Kidney epithelial cell (primary cell): ENCODE measurements around the gene PSMB3. TPM values are rescaled to one million over a fixed set of nuclear protein-coding genes. Genes with fewer than 3 reads are reported as not detected.

Experiments used
- DNase-seq: peaks from one replicate; pipeline ENCODE4 v3.0.0-alpha.2; 2010; ENCODE audit warnings: low read depth
- H3K27me3 ChIP-seq: 2 replicates; pipeline ENCODE4 v1.6.0; 2011; ENCODE audit warnings: low read length; ENCODE audit not compliant: control insufficient read depth, insufficient read depth
- H3K36me3 ChIP-seq: 2 replicates; pipeline ENCODE4 v1.5.1; 2011; ENCODE audit warnings: low read length; ENCODE audit not compliant: control insufficient read depth, insufficient read depth
- H3K4me3 ChIP-seq: 2 replicates; pipeline ENCODE4 v1.5.1; 2011; ENCODE audit warnings: low read depth, mild to moderate bottlenecking, control low read depth, low read length
- total RNA-seq: library from RNA; depleted of rRNA; stranded (reverse); fragments of >200 nt; gene quantifications from 2 replicates; pipeline ENCODE4 v1.2.3, GENCODE V29; 2015
- TF ChIP-seq, protein P1 (sequence below): IDR thresholded peaks from 2 replicates; pipeline ENCODE4 v1.5.1; 2011; ENCODE audit warnings: mild to moderate bottlenecking, moderate library complexity, low read length, control low read depth, inconsistent platforms; ENCODE audit not compliant: insufficient read depth, poor library complexity, severe bottlenecking

PSMB3 gene
- total RNA-seq, 1 donor from 2014 or later, result 166 TPM

GRCh38 chr17:38732376-38733281 lies 19.9 kb upstream of the PSMB3 start:
- TF ChIP-seq, protein P1, sequence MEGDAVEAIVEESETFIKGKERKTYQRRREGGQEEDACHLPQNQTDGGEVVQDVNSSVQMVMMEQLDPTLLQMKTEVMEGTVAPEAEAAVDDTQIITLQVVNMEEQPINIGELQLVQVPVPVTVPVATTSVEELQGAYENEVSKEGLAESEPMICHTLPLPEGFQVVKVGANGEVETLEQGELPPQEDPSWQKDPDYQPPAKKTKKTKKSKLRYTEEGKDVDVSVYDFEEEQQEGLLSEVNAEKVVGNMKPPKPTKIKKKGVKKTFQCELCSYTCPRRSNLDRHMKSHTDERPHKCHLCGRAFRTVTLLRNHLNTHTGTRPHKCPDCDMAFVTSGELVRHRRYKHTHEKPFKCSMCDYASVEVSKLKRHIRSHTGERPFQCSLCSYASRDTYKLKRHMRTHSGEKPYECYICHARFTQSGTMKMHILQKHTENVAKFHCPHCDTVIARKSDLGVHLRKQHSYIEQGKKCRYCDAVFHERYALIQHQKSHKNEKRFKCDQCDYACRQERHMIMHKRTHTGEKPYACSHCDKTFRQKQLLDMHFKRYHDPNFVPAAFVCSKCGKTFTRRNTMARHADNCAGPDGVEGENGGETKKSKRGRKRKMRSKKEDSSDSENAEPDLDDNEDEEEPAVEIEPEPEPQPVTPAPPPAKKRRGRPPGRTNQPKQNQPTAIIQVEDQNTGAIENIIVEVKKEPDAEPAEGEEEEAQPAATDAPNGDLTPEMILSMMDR, result no peak
- Histone ChIP-seq H3K4me3 (no peak overlapping the region), H3K27me3 (no peaks in the 10 kb centered on the region), H3K36me3 (peaks cover 1% of the 10 kb centered on the region)
- no peak for DNase-seq

GRCh38 chr17:38733282-38733981 lies 19.1 kb upstream of the PSMB3 start:
- DNase-seq, result no peak
- Histone ChIP-seq H3K36me3 (peaks cover 1% of the 10 kb centered on the region), H3K27me3 (no peaks in the 10 kb centered on the region), H3K4me3 (no peak overlapping the region)
- TF ChIP-seq, protein P1, result no peak

- Histone ChIP-seq H3K36me3 (peaks cover 3% of the 10 kb centered on the region), H3K4me3 (no peak overlapping the region), H3K27me3 (no peaks in the 10 kb centered on the region)
- no peak for DNase-seq
- TF ChIP-seq, protein P1, result peak; percentile 36
These were observed 18.3 kb upstream of the PSMB3 start for GRCh38 chr17:38733982-38734973.

GRCh38 chr17:38735161-38735997 lies 17.2 kb upstream of the PSMB3 start:
- TF ChIP-seq, protein P1, result peak; percentile 95
- H3K27me3 ChIP-seq, result no peaks in the 10 kb centered on the region
- H3K36me3 ChIP-seq, result peaks cover 3% of the 10 kb centered on the region
- DNase-seq, result no peak
- no peak overlapping the region for H3K4me3 ChIP-seq
